Measurements from ENCODE around the gene EFNA2.

EFNA2 gene

DNA sequence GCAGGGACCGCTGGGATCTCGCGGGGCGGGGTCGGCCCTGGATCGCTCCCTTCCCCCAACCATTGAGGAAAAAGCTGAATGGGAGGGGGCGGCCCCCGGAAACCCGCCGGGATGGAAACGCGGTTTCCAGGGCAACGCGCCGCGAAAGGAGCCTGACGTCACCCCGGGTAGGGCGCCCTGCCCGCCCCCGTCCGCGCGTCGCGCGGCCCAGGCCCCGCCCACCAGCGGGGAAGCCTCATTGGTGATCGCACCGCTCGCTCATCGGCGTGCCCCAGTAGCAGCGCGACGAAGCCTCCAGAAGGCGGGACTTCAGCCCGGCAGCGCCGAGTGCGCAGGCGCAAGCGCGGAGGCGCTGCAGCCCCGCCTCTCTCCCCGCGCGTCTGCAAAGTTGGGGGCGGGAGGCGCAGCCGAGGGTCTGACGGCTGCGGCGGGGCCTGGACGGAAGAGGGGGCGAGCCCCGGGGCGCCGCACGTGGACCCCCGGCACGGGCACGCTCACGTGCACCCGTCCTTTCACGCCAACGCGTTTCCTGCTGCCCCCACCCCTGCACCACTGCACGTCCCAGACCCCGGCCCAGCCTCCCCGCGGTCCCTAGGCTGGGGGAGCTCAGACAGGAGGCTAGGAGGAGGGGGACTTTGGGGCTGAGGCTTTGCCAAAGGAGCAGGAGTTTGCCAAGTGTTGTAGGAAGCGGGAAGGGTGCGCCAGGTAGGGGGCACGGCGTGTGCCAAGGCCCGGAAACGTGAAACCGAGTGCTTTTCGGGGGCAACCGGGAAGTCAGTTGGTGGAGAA lies 24.7 kb upstream of the EFNA2 start:
- DNase-seq: peak; percentile 91 to 97

DNA sequence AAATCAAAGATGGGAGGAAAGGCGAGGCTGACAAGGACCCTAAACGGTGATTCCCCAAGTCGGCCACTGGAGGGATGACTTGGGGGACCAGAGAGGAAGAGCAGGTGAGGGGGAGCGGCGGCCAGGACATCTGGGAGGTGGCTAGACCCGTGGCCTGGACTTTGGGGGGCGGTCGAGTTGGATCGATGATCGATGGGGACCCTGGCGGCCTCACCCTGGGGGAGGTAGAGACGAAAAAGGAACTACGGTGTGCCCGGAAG lies 24.2 kb upstream of the EFNA2 start:
- peak in 1 of 2 experiments; percentile 41 for DNase-seq

DNA sequence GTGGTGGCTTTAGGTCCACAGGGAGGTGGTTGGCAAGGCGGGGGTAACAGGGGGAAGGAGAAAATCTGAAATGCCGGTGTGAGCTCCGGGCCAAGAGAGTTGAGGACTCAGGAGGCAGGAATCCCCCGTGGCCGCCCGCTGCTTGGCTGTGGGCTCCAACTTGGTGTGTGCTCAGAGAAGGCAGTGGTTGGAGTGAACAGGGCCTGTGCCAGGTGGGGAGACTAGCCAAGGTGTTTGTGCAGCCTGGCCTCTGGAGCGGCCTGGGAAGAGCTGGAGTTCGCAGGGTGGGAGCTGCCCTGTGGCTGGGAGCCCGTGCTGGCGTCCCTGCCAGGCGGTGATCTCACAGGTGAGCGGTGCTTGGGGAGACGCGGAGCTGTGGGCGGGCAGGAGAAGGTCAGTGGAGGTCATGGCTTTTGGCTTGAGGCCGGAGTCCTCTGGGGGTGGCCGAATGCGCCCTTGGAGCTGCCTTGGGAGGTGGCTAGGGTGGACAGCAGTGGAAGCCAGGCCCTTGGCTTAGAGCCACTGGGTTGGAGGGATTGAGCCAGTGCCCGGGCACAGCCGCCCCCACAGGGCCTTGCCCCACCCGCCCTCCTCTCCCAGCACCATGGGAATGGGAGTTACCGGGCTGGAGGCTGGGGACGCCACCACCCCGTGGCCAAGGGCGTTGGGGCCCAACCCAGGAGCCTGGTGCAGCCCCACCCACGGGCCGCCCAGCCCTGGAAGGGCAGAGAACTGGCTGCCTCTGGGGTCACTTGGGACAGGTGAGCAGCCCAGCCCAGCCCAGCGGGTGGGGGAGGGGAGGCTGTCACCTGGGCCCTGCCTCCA lies 23.7 kb upstream of the EFNA2 start:
- no peak for DNase-seq

DNA sequence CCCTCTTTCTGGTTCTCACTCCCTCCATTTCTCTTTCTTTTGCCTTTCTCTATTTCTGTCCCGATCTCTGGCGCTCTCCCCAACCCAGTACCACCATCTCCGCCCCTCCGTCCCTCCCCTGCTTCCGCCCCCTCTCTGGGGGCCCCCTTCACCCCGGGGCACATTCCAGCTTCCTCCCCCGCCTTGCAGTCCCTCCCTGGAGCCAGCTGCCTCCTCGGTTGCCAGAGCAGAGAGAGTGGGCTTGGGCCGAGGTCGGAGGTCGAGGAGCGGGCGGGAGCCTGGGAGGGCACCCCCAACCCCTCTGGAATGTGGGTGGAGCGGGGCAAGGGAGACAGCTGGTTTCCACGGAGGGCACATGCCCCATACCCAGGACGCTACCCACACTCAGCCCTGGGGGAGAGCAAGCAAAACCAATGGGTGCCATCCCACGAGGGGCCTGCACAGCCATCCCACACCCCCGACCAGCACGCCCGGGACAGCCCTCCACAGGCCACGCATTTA lies 23.0 kb upstream of the EFNA2 start:
- no peak for DNase-seq

DNA sequence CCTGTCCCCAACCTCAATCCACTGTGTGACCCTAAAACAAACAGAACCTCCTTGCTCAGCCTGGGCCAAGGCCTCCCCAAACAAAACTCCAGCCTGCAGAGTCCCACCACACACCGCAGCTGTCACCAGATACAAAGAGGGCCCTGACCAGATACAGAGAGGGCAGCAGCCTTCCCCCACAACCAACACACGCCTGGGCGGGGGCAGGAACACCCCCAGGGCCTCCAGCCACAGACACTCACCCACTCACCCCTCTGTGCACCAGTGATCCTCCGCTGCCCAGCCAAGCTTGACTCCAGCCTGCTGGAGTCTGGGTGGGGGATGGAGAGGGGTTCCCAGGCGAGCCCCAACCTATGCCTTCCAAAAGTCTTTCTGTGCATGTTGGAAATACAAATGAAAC lies 22.5 kb upstream of the EFNA2 start:
- DNase-seq: no peak

DNA sequence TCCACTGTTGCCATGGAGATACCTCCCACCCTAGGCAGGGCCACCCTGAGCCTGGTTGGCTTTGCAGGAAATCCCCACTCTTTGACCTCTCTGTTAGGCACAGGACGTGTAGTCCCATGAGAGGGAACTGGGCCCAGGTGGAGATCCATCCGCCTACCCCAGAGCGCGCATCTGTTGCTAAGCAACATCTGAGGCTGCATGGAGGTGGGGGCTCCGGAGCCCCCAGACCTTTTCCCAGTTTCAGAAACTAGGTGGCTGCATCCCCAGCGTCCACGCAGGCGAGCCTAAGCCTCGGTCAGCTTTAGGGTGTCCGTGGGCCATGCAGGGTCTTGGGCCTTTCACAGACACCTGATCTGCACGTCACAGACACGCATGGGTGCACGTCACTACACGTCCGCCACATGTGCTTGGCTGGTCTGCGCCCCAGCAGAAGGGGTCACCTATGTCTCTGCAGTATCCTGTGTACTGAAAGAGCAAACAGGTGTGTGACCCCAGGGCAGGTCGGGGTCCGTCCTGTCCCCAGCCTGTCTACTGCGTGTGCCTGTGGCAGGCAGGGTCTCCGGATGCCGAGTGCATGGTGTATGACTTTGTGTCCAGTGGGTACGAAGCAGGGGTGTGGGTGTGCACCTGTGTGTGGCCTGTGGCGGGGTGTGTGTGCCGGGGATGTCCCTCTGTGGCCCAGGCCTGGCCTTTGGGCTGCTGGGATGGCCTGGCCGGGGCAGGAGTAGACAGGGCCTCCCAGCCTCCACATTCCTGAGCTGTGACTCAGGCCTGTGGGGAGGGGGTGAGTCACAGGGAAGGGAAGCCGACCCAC lies 20.7 kb upstream of the EFNA2 start:
- DNase-seq: peak in 1 of 2 experiments; percentile 33

DNA sequence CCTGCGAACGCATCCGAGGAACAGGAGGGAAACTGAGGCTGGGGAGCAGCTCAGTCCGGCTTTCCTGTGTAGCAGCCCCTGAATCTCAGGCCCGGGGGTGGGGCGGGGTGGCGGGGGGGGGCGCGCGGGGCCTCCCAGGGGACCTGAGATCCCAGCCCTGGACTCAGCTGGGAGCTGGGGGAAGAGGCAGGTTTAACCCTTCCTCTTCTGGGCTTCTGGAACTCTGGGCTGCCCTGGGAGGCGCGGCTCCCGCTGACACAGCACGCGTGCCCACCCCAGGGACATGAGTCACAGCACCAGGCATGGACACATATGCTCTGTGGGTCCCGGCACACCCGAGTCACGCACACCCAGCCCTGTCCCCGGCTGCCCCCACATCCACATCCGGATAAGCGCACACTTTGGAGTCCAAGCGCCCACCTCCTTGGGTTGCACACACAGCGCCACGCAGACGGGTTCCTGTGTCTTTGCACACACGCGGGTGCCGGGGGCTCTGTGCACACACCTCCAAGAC lies 20.0 kb upstream of the EFNA2 start:
- DNase-seq: peak in 1 of 2 experiments; percentile 48

DNA sequence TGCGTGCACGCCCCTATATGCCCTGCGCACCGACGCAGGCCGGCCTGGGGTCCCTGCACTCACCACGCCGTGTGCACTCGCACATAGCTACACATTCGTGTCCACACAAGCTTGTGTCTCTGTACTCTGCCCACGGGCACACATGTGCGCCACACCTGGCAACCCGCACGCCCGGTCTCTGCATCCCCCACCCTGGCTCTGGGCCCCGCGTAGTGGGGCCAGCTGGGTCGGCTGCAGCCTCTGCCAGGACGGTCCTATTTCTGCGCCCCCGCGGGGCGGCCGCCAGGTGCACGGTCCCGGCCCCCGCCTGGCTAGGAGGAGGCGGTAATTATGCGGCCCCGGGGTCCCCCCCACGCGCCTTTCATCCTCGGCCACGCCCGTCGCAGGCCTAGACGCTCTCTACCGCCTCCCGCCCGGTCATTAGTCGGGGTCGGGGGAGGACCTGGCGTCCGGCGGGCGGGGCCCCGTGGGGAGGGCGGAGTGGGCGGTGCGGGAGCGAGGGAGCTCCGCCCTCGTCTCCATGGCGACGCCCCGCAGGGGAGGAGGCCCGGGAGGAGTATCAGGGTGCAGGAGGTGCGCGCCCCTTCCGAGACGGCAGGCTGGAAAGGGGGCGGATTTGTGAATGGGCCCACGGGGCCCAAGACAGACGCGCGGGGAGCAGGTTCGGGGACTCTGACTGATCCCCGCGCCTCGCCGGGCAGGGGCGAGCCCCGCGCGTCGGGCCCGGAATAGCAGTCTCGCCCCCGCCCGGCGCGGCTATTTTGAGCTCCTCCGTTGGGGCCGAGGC lies 19.4 kb upstream of the EFNA2 start:
- DNase-seq: peak; percentile 75 to 81

DNA sequence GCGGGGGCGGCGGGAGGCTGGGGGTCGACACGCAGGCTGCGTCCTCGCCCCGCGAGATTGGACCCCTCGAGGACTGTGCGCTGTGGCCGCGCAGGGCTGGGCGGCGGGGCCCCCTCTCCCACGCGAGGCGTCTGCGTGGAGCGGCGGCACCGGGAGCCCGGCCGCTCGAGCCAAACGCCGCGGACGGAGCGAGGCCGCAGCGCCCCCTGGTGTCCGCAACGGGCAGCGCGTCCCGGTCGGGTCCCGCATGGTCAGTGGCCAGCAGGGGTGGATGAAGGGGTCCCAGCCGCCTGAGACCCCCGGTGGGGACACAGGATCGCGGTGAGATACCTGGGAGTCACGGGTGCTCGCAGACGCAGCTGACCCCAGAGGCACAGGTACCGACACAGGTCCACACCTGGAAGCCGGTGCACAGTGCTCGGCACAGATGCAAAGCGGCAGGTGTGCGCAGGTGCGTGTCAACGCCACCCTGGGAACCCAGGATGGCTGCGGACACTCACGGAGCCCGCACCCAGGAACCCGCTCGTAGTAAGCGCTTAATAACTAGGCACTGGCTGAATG lies 18.7 kb upstream of the EFNA2 start:
- DNase-seq: peak in 1 of 2 experiments; percentile 53

DNA sequence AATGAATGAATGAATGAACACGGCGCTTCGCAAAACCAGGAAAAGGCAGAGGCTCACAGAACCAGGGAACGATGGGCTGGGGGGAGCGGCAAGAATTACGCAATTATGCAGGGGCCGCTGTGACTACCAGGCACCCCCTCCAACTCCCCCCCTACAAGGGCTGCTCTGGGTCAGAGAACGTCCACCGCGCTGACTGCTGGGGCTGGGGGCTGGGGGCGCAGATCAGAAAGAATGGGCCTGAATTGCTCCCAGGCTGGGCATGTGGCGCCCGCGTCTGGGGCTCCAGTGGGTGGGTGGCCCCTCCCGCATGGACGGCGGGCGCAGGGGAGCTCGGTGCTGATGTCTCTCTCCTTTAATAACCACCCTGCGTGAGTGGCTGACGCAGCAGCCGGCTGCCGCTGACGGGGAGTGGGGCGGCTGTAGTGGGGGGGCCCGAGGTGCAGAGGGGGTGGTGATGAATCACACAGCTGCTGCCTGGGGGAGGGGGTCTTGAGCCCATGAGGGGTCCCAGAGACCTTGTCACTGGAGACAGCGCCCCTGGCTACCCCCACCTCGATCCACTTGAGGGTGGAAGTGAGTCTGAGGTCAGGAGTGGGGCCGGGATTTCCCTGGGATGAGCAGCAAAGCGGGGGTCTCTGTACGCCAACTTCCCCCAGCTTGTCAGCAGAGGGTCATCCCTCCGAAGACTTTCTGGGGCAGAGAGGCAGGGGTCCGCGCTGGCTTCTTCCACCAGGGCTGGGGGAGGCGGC lies 18.0 kb upstream of the EFNA2 start:
- peak in 1 of 2 experiments; percentile 36 for DNase-seq

DNA sequence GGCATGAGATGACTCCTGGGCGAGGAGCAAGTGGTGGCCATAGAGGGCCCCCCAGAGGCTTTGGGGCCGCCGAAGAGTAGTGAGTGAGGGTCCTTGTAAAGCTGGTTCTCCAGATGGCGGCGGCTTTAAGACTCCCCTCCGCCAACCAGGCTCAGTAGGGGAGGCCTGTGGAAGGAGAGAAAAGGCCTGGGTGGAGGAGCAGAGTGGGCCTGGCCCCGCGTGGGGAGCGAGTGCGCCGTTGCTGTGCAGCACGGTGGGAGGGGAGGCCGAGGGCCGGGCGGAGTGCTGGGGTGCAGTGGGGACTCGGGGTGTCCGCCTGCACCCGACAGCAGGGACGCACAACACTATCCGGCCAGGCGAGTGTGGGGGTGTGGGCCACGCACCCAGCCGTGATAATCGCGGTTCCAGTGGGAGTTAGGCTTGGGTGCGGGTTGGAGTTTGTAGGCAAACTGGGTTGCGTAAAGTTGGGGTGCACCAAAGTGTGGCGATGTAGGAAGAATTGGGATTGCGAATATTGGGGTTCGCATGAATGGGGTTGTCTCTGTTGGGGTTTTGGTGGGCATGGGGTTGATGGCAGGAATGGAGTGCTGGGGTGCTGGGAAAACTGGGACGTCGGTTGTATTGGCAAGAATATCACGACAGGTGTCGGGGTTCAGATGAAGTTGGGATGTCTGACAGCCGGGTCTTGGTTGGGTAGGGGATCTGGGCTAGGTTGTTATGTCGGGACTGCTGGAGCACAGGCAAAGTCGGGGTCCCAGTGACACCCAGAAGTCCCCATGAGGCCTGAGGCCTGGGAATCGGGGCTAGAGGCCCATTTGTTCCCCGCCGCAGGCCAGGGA lies 17.2 kb upstream of the EFNA2 start:
- peak in 1 of 2 experiments; percentile 36 for DNase-seq

DNA sequence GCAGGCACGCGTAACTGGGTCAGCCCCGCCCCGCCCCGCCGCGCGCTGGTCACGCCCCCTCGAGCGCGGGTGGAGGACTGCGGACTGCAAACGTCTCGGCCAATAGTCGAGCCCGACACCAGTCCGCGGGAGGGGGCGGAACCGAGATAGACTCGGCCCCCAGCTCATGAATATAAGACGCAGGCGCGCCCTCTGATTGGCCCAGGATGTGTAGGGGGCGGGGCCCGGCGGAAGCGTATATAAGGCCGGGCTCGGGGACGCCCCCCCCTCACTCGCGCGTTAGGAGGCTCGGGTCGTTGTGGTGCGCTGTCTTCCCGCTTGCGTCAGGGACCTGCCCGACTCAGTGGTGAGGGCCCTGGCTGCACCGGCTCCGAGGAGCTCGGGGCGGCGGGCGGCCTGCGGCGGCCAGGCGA lies 16.6 kb upstream of the EFNA2 start, which contains the start of gene CIRBP:
Gene CIRBP (plus strand): TSS at position 268 of the 413 bp plus-strand sequence. CDS start 1,602 bp downstream, outside the sequence.
- DNase-seq: peak; percentile 98 to 99

DNA sequence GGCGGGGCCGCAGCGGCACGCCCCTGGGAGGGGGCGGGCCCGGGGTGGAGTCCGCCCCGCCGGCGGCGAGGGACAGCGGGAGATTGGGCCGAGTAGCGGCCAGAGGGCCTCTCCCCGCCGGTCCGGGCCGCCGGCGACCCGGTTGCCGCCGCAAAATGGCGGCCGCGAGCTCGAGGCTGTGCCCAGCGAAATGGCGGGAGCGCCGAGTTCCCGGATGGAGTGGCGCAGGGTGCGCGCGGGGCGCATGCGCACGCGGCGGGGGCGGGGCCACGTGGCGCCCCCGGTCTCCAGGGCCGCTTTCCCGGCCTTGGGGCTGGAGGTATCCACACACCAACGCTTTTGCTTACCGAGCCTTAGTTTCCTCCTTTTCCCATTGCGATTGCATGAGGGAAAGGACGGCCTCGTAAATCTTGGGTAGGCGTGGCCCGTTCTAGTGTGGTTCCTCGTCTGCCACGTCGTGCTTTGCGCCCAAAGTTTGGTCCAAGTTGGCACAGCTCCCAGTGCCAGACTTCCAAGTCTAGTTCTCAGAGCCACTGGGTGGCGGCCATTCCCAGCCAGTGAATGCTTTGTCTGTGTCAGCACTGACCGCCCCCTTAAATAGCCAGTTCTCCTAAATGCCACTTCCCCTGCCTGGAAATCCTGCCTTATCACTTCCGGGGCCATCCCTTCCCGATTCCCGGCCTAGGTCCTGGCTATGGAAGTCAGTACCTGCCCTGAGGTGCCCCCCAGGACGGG lies 16.0 kb upstream of the EFNA2 start:
- peak; percentile 80 to 89 for DNase-seq

DNA sequence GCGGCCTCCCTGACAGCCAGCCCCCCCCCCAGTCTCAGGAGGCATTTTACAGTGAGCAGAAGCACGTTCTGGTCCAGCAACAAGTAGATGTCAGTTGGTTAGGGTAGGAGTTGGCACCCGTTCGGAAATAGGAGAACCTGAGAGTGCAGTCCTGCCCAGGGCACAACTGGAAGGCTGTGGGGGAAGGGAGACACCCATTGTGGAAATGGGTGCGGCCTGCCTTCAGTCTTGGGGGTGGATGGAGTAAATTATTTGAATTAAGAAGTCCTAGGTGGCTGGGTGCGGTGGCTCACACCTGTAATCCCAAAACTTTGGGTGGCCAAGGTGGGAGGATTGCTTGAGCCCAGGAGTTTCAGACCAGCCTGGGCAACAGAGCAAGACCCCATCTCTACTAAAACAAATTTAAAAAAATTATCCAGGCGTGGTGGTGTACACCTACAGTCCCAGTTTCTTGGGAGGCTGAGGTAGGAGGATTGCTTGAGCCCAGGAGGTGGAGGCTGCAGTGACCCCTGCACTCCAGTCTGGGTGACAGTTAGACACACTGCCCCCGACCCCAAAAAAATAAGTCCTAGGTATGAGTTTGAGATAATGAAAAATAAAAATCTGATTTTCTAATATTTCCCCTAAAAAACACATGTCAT lies 15.3 kb upstream of the EFNA2 start:
- no peak for DNase-seq

DNA sequence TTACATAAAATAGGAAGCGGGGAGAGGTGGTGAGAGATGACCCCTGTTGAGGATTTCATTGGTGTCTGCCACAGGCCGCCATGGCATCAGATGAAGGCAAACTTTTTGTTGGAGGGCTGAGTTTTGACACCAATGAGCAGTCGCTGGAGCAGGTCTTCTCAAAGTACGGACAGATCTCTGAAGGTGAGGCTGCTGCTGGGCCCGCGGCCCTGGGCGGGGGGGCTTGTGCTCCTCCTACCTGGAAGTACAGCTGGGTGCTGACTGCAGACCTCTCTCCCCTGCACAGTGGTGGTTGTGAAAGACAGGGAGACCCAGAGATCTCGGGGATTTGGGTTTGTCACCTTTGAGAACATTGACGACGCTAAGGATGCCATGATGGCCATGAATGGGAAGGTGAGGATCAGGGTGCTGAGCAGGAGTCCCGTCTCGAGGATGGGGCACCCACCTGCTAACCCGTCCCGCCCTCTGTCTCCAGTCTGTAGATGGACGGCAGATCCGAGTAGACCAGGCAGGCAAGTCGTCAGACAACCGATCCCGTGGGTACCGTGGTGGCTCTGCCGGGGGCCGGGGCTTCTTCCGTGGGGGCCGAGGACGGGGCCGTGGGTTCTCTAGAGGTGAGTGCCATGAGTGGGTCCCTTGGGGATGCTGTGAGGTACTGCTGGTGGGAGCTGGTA lies 14.7 kb upstream of the EFNA2 start:
- no peak for DNase-seq

DNA sequence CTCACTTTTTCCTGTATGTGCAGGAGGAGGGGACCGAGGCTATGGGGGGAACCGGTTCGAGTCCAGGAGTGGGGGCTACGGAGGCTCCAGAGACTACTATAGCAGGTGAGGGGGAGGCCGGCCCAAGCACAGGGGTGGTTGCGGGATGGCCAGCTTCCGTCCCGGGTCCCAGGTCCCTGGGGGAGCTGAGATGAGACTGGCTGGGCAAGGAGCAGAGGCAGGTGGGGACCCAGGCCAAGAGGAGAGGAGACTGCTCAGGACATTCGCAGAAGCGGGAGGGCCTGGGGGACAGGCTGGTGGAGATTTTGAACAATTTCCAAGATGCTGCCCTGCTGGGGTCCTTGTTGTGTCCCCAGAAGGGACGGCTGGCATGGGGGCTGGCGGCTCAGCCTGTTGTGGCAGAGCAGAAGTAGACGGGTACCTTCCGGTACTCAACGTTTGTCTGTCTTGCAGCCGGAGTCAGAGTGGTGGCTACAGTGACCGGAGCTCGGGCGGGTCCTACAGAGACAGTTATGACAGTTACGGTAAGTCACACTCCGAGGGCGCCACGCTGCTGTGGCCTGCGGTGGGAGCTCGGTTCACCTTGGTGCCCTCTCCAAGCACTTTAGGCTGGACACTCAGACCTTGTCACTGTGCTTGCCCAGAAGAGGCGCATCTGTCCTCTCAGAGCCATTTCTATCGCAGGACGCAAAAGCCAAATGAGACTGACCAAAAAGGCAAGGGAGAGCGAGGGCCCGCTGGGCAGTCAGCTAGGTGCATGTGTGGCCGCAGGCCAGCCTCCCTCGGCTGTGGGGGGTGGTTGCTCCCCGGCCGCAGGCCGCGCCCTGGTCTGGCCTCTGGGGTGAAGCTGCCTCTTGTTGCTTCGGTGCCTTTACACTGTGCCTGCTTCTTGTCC lies 13.9 kb upstream of the EFNA2 start:
- no peak for DNase-seq
